Keratinocyte (primary cell): ENCODE data around the gene RPH3AL. TPM values are rescaled to one million over a fixed set of nuclear protein-coding genes. Genes with fewer than 3 reads are reported as not detected.

ENCODE experiments used
- DNase-seq: peaks from one replicate; pipeline ENCODE4 v3.0.0-alpha.2; 2011; ENCODE audit warnings: low read depth, missing footprints, low spot score
- FAIRE-seq: peaks from 2 replicates; lab custom pipeline; 2011; peaks lifted over from hg19 to GRCh38; lab: Jason Lieb, UNC
- H2AFZ ChIP-seq: 2 replicates; pipeline ENCODE4 v1.6.0; 2012; ENCODE audit warnings: low read length, control low read depth, inconsistent platforms; ENCODE audit not compliant: control insufficient read depth
- H3K27ac ChIP-seq: 2 replicates; pipeline ENCODE4 v1.5.1; 2011; ENCODE audit warnings: low read length; ENCODE audit not compliant: control insufficient read depth, insufficient read depth
- H3K27me3 ChIP-seq: 3 replicates; pipeline ENCODE4 v1.6.0; 2011; ENCODE audit warnings: low read length; ENCODE audit not compliant: control insufficient read depth, insufficient read depth; ENCODE audit errors: extremely low read depth
- H3K36me3 ChIP-seq, 2 experiments: 2 replicates in 1 of 2; 3 replicates in 1 of 2; pipeline ENCODE4 v1.5.1; 2011; ENCODE audit warnings: low read length in 2 of 2, mild to moderate bottlenecking in 1 of 2; ENCODE audit not compliant: control insufficient read depth in 2 of 2, insufficient read depth in 2 of 2; ENCODE audit errors: extremely low read depth in 1 of 2
- H3K4me1 ChIP-seq: 3 replicates; pipeline ENCODE4 v1.5.1; 2011; ENCODE audit warnings: low read length; ENCODE audit not compliant: control insufficient read depth, insufficient read depth; ENCODE audit errors: extremely low read depth
- H3K4me2 ChIP-seq: 3 replicates; pipeline ENCODE4 v1.6.0; 2011; ENCODE audit warnings: low read depth, low read length; ENCODE audit not compliant: control insufficient read depth, insufficient read depth; ENCODE audit errors: extremely low read depth
- H3K4me3 ChIP-seq, 3 experiments: fragments of 200-600 bp in 1 of 3; sonication (generic) in 1 of 3; 2 replicates in 2 of 3; 3 replicates in 1 of 3; pipeline ENCODE4 v1.5.1; 2011 to 2016; ENCODE audit warnings: low read length in 3 of 3, mild to moderate bottlenecking in 3 of 3, control low read depth in 2 of 3, inconsistent platforms in 1 of 3, low read depth in 1 of 3, mixed read lengths in 1 of 3, mixed run types in 1 of 3, moderate library complexity in 1 of 3; ENCODE audit not compliant: control insufficient read depth in 2 of 3, insufficient read depth in 2 of 3; ENCODE audit errors: extremely low read depth in 1 of 3
- H3K79me2 ChIP-seq: 2 replicates; pipeline ENCODE4 v1.6.0; 2012; ENCODE audit warnings: low read length; ENCODE audit not compliant: control insufficient read depth, insufficient read depth
- H3K9ac ChIP-seq: 3 replicates; pipeline ENCODE4 v1.6.0; 2011; ENCODE audit warnings: low read length; ENCODE audit not compliant: control insufficient read depth, insufficient read depth; ENCODE audit errors: extremely low read depth
- H3K9me1 ChIP-seq: 3 replicates; pipeline ENCODE4 v1.6.0; 2011; ENCODE audit warnings: low read length; ENCODE audit not compliant: control insufficient read depth, insufficient read depth; ENCODE audit errors: extremely low read depth
- H3K9me3 ChIP-seq: 2 replicates; pipeline ENCODE4 v1.5.1; 2012; ENCODE audit warnings: low read depth, low read length; ENCODE audit not compliant: control insufficient read depth
- H4K20me1 ChIP-seq: 3 replicates; pipeline ENCODE4 v1.6.0; 2011; ENCODE audit warnings: low read length; ENCODE audit not compliant: control insufficient read depth, insufficient read depth; ENCODE audit errors: extremely low read depth
- CTCF ChIP-seq, 3 experiments: IDR thresholded peaks in 1 of 3; conservative IDR thresholded peaks in 1 of 3; optimal IDR thresholded peaks in 1 of 3; 2 replicates in 2 of 3; 3 replicates in 1 of 3; pipeline versions ENCODE3 to v1.5.1; 2011; ENCODE audit warnings: low read length in 3 of 3, mild to moderate bottlenecking in 3 of 3, moderate library complexity in 2 of 3, control low read depth in 1 of 3, inconsistent platforms in 1 of 3; ENCODE audit not compliant: insufficient read depth in 2 of 3; ENCODE audit errors: extremely low read depth in 1 of 3
- EZH2 ChIP-seq: IDR thresholded peaks from one replicate; pipeline ENCODE4 v1.6.1; 2012; ENCODE audit warnings: inconsistent platforms, mild to moderate bottlenecking, low read length, moderate library complexity
- dilution Hi-C: fragments of 300-500 bp; cut with MboI; formaldehyde crosslinking; loops from one replicate; pipeline ENCODE4 v1.7.0; 2020; ENCODE audit warnings: low sequenced_read_pairs; ENCODE audit not compliant: extremely low pct_ligation_motif_present
- polyA minus RNA-seq, 3 experiments: library from RNA; depleted of rRNA, polyadenylated mRNA; stranded (reverse); fragments of >200 nt; gene quantifications; 1 replicate in 1 of 3; 2 replicates in 1 of 3; 3 replicates in 1 of 3; pipeline ENCODE4 v1.2.3, GENCODE V29; 2011
- polyA plus RNA-seq, 5 experiments: library from polyadenylated mRNA; depleted of rRNA in 3 of 5; stranded (reverse) in 3 of 5; stranded (forward) in 1 of 5; unstranded in 1 of 5; fragments of >200 nt; gene quantifications; 1 replicate in 1 of 5; 2 replicates in 3 of 5; 3 replicates in 1 of 5; pipeline versions ENCODE4 v1.2.1 to v1.2.3, GENCODE V29; 2011 to 2012; ENCODE audit warnings: missing spikeins in 2 of 5, low read depth in 1 of 5, low replicate concordance in 1 of 5

The RPH3AL gene
- polyA plus RNA-seq (0.31 to 1.2 TPM (median 0.94 TPM) in 3 replicates), polyA minus RNA-seq (0.38 to 0.63 TPM in 2 of 3 replicates, not detected in the other)
- polyA plus RNA-seq (2011; ENCODE audit: low read depth), result not detected
- polyA plus RNA-seq (2011; cell fraction: cytosol; rRNA removed), result 0.22 and 0.70 TPM in 2 replicates
- 0.69 and 0.77 TPM in 2 replicates for polyA plus RNA-seq (2011; cell fraction: nucleus; rRNA removed)
- polyA plus RNA-seq (2012; ENCODE audit: low replicate concordance), result 0.24 and 0.64 TPM in 2 replicates
- not detected for polyA minus RNA-seq (2011; cell fraction: cytosol; rRNA and poly(A)+ RNA removed)
- polyA minus RNA-seq (2011; cell fraction: nucleus; rRNA and poly(A)+ RNA removed), result 0.84 and 1.4 TPM in 2 replicates

- dilution Hi-C loops, result no loop called here
- TF ChIP-seq EZH2, result no peak
- no peak for TF ChIP-seq CTCF (optimal IDR thresholded peaks at IDR 0.05 in 1 of 3, IDR thresholded peaks at IDR 0.05 in 1 of 3, conservative IDR thresholded peaks at IDR 0.05 in 1 of 3; ENCODE audit: extremely low read depth in 1 of 3, insufficient read depth in 2 of 3, low read length in 3 of 3)
- FAIRE-seq, result no peak
- no peak for DNase-seq
- Histone ChIP-seq H4K20me1 (no peaks in the 10 kb centered on the region), H3K4me1 (peaks cover 40% of the 10 kb centered on the region), H3K4me3 (no peak within 1 kb of the TSS), H3K4me2 (peak within 1 kb of the TSS; percentile 6), H3K9me3 (no peaks in the 10 kb centered on the region), H3K36me3 (no peaks in the 10 kb centered on the region), H3K9me1 (peaks cover 2% of the 10 kb centered on the region), H3K79me2 (no peaks in the 10 kb centered on the region), H3K27me3 (no peaks in the 10 kb centered on the region), H3K9ac (no peak within 1 kb of the TSS), H3K27ac (no peak within 1 kb of the TSS), H2AFZ (peak within 1 kb of the TSS; percentile 29)
These were observed at the start of gene RPH3AL for GRCh38 chr17:352421-353212. Gene RPH3AL, minus strand, starts transcription at chr17:352807. Its CDS starts 25,264 bp downstream, at chr17:327543.

GRCh38 chr17:400257-400656, 47.6 kb upstream of the RPH3AL start:
- DNase-seq, result no peak
- Histone ChIP-seq H3K4me2 (no peak overlapping the region), H3K27ac (no peak overlapping the region), H3K4me3 (no peak overlapping the region), H3K27me3 (no peaks in the 10 kb centered on the region), H3K9ac (no peak overlapping the region), H2AFZ (no peak overlapping the region), H4K20me1 (no peaks in the 10 kb centered on the region), H3K4me1 (no peaks in the 10 kb centered on the region), H3K9me1 (no peaks in the 10 kb centered on the region), H3K9me3 (no peaks in the 10 kb centered on the region), H3K79me2 (no peaks in the 10 kb centered on the region), H3K36me3 (no peaks in the 10 kb centered on the region)
- dilution Hi-C loops, result no loop called here
- FAIRE-seq, result no peak
- TF ChIP-seq EZH2, result no peak
- no peak for TF ChIP-seq CTCF (optimal IDR thresholded peaks at IDR 0.05 in 1 of 3, IDR thresholded peaks at IDR 0.05 in 1 of 3, conservative IDR thresholded peaks at IDR 0.05 in 1 of 3; ENCODE audit: extremely low read depth in 1 of 3, insufficient read depth in 2 of 3, low read length in 3 of 3)
